ENCODE results near the gene RCAN1.
"Not testable (repeated sequence)": the region's sequence is repeated elsewhere in the genome, so short reads cannot be mapped to it uniquely, and the experiment has no call there.

DNA sequence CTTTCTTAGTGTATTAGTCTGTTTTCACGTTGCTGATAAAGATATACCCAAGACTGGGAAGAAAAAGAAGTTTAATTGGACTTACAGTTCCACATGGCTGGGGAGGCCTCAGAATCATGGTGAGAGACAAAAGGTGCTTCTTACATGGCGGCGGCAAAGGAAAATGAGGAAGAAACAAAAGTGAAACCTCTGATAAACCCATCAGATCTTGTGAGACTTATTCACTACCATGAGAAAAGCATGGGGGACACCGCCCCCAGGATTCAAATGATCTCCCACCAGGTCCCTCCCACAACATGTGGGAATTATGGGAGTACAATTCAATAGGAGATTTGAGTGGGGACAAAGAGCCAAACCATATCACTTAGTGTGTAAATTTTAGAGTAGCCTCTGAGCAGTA, 46.1 kb downstream of the RCAN1 start:
- not testable (repeated sequence) for TF ChIP-seq POLR2AphosphoS5 (IDR thresholded peaks at IDR 0.05; ENCODE audit: low read depth, low read length); POLR2A (IDR thresholded peaks at IDR 0.05; ENCODE audit: low read depth, low read length); PAX5 (IDR thresholded peaks at IDR 0.05; ENCODE audit: insufficient read depth, low read length, severe bottlenecking)

All from GM12891 (cell line).